ENCODE results near the gene JAK1.

DNA sequence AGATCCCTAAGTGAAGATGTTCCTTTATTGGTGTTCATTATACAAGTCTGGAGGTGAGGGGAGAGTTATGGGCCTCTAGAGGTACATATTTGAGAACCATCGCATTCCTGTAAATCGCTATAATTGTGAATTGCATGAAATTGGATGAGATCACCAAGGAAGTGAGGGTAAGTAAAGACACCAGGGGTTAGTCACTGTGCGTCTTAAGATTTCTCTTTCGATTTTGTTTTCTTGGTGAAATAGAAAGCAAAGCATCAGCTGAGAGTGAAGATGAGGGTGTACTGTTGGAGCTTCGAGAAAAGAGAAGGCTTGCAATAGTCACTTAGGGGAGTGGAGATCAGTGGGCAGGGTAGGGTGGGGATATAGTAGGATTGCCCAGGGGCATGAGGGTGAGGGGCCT lies 139.4 kb downstream of the JAK1 start:
- TF ChIP-seq POLR2A (IDR thresholded peaks at IDR 0.05) (no peak), CTCF (IDR thresholded peaks at IDR 0.05) (no peak)

Data from breast epithelium (tissue), 3 donors.